ENCODE results near the gene TCHP.

The TCHP gene

DNA sequence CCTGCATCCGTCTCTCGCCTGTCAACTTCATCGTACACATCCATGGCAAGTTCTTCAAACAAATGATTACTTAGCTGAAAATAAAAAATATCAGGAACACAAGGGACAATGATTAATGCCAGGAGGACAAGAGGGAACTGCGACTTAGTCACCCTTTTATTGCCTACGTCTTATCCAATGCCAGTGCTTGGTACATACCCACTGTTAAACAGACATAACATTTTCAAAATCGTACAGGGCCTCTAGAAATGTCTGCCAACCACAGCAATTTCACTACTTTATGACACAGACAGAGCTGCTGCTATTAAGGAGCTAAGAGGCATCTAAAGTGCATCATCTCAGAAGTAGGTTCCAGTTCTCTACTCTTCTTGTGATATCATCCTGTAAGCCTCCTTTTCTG lies 61.5 kb downstream of the TCHP start:
- H3K9me3 ChIP-seq (ENCODE audit: insufficient read depth, low read length, severe bottlenecking), result no peaks in the 10 kb centered on the region
- no peaks in the 10 kb centered on the region for H3K27me3 ChIP-seq (ENCODE audit: insufficient read depth, low read length, poor library complexity)
- no peak overlapping the region for H2AFZ ChIP-seq (ENCODE audit: low read depth, low read length)
- peaks cover 83% of the 10 kb centered on the region for H3K36me3 ChIP-seq (ENCODE audit: insufficient read depth, low read length)
- DNase-seq (no peak), ATAC-seq (ENCODE audit: insufficient read depth, low read depth) (no peak)
- no peaks in the 10 kb centered on the region for H3K79me2 ChIP-seq (ENCODE audit: insufficient read depth, low read length)
- no peak overlapping the region for H3K9ac ChIP-seq (ENCODE audit: low read depth, low read length)
- H4K20me1 ChIP-seq (ENCODE audit: insufficient read depth, low read length), result no peaks in the 10 kb centered on the region
- TF ChIP-seq, protein P1, sequence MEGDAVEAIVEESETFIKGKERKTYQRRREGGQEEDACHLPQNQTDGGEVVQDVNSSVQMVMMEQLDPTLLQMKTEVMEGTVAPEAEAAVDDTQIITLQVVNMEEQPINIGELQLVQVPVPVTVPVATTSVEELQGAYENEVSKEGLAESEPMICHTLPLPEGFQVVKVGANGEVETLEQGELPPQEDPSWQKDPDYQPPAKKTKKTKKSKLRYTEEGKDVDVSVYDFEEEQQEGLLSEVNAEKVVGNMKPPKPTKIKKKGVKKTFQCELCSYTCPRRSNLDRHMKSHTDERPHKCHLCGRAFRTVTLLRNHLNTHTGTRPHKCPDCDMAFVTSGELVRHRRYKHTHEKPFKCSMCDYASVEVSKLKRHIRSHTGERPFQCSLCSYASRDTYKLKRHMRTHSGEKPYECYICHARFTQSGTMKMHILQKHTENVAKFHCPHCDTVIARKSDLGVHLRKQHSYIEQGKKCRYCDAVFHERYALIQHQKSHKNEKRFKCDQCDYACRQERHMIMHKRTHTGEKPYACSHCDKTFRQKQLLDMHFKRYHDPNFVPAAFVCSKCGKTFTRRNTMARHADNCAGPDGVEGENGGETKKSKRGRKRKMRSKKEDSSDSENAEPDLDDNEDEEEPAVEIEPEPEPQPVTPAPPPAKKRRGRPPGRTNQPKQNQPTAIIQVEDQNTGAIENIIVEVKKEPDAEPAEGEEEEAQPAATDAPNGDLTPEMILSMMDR (IDR thresholded peaks at IDR 0.05; ENCODE audit: borderline replicate concordance, extremely low read depth, low read length, poor library complexity, severe bottlenecking), result no peak
- no peak for TF ChIP-seq EZH2 (IDR thresholded peaks at IDR 0.05; ENCODE audit: borderline replicate concordance, low read depth, low read length, severe bottlenecking)
- H3K4me3 ChIP-seq (ENCODE audit: low read depth in 1 of 2, low read length in 2 of 2), result no peak overlapping the region
- H3K4me1 ChIP-seq (ENCODE audit: insufficient read depth, low read length), result no peaks in the 10 kb centered on the region
- no peak overlapping the region for H3K27ac ChIP-seq (ENCODE audit: low read length)
- no peak overlapping the region for H3K4me2 ChIP-seq (ENCODE audit: insufficient read depth, low read length)

DNA sequence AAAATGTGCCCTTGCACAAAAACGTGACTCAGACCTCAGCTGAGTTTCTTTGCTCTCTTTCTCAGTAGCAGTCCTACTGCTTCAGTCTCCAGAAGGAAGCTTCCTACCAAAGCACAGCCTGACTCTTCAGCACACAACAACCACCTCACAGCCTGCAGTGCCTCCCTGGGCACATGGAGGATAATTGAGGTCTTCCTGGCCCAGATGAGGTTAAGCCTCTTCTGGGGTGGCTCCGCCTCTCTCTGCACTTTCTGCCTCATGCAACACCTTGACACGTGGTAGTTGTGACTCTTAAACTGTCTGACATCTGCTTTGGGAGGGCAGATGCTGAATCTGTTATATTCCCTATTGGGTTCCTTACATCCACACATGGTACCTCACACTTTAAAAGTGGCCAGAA lies 62.3 kb downstream of the TCHP start:
- no peak for DNase-seq
- no peaks in the 10 kb centered on the region for H3K9me3 ChIP-seq (ENCODE audit: insufficient read depth, low read length, severe bottlenecking)
- H3K27me3 ChIP-seq (ENCODE audit: insufficient read depth, low read length, poor library complexity), result no peaks in the 10 kb centered on the region
- H3K4me1 ChIP-seq (ENCODE audit: insufficient read depth, low read length), result no peaks in the 10 kb centered on the region
- no peaks in the 10 kb centered on the region for H3K79me2 ChIP-seq (ENCODE audit: insufficient read depth, low read length)
- TF ChIP-seq, protein P1 (IDR thresholded peaks at IDR 0.05; ENCODE audit: borderline replicate concordance, extremely low read depth, low read length, poor library complexity, severe bottlenecking), result no peak
- no peak for TF ChIP-seq EZH2 (IDR thresholded peaks at IDR 0.05; ENCODE audit: borderline replicate concordance, low read depth, low read length, severe bottlenecking)
- H3K36me3 ChIP-seq (ENCODE audit: insufficient read depth, low read length), result peaks cover 86% of the 10 kb centered on the region
- no peak overlapping the region for H3K4me2 ChIP-seq (ENCODE audit: insufficient read depth, low read length)
- no peak overlapping the region for H3K9ac ChIP-seq (ENCODE audit: low read depth, low read length)
- H3K4me3 ChIP-seq (ENCODE audit: low read depth in 1 of 2, low read length in 2 of 2), result no peak overlapping the region
- H4K20me1 ChIP-seq (ENCODE audit: insufficient read depth, low read length), result no peaks in the 10 kb centered on the region
- no peak overlapping the region for H3K27ac ChIP-seq (ENCODE audit: low read length)
- no peak for ATAC-seq (ENCODE audit: insufficient read depth, low read depth)
- no peak overlapping the region for H2AFZ ChIP-seq (ENCODE audit: low read depth, low read length)

DNA sequence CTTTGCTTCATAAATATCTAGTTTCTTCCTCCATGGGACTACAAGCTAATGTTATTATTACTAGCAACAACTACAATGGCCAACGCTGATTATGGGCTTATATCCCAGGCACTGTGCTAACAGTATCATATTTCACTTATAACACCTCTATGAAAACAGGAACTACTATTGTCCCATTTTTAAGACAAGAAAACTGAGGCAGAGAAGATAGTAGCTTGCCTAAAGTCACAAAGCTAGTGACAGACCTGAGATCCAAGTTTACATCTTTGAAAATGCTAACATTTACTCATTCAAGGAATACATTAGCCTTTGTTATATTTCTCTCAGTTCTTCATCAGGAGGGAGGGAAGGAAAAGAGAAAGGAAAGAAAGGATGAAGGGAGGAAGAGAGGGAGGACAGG lies 63.3 kb downstream of the TCHP start:
- H3K27me3 ChIP-seq (ENCODE audit: insufficient read depth, low read length, poor library complexity), result no peaks in the 10 kb centered on the region
- H3K27ac ChIP-seq (ENCODE audit: low read length), result no peak overlapping the region
- H3K9me3 ChIP-seq (ENCODE audit: insufficient read depth, low read length, severe bottlenecking), result no peaks in the 10 kb centered on the region
- TF ChIP-seq, protein P1 (IDR thresholded peaks at IDR 0.05; ENCODE audit: borderline replicate concordance, extremely low read depth, low read length, poor library complexity, severe bottlenecking), result no peak
- TF ChIP-seq EZH2 (IDR thresholded peaks at IDR 0.05; ENCODE audit: borderline replicate concordance, low read depth, low read length, severe bottlenecking), result no peak
- DNase-seq (no peak), ATAC-seq (ENCODE audit: insufficient read depth, low read depth) (no peak)
- H3K9ac ChIP-seq (ENCODE audit: low read depth, low read length), result no peak overlapping the region
- no peaks in the 10 kb centered on the region for H3K79me2 ChIP-seq (ENCODE audit: insufficient read depth, low read length)
- H3K36me3 ChIP-seq (ENCODE audit: insufficient read depth, low read length), result peaks cover 91% of the 10 kb centered on the region
- no peaks in the 10 kb centered on the region for H4K20me1 ChIP-seq (ENCODE audit: insufficient read depth, low read length)
- no peak overlapping the region for H2AFZ ChIP-seq (ENCODE audit: low read depth, low read length)
- no peak overlapping the region for H3K4me3 ChIP-seq (ENCODE audit: low read depth in 1 of 2, low read length in 2 of 2)
- no peaks in the 10 kb centered on the region for H3K4me1 ChIP-seq (ENCODE audit: insufficient read depth, low read length)
- no peak overlapping the region for H3K4me2 ChIP-seq (ENCODE audit: insufficient read depth, low read length)
